ENCODE data around the gene ZNF780B.
A peak's percentile ranks its signal among the peaks of the same experiment; 100 is the strongest.
"Not testable (repeated sequence)": the region's sequence is repeated elsewhere in the genome, so short reads cannot be mapped to it uniquely, and the experiment has no call there.

Gene ZNF780B

GRCh38 chr19:40053491-40053890 lies 2.5 kb downstream of the ZNF780B start:
- no peak for DNase-seq
- intact Hi-C loops (cut with DNase I) = no loop called here

DNA sequence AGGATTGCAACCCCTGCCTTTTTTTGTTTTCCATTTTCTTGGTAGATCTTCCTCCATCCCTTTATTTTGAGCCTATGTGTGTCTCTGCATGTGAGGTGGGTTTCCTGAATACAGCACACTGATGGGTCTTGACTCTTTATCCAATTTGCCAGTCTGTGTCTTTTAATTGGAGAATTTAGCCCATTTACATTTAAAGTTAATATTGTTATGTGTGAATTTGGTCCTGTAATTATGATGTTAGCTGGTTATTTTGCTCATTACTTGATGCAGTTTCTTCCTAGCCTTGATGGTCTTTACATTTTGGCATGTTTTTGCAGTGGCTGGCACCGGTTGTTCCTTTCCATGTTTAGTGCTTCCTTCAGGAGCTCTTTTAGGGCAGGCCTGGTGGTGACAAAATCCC lies 14.3 kb downstream of the ZNF780B start:
- intact Hi-C loops (cut with DNase I); DNase-seq: not testable (repeated sequence)

DNA sequence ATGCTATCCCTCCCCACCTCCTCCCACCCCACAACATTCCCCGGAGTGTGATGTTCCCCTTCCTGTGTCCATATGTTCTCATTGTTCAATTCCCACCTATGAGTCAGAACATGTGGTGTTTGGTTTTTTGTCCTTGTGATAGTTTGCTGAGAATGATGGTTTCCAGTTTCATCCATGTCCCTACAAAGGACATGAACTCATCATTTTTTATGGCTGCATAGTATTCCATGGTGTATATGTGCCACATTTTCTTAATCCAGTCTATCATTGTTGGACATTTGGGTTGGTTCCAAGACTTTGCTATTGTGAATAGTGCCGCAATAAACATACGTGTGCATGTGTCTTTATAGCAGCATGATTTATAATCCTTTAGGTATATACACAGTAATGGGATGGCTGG lies 18.0 kb downstream of the ZNF780B start:
- DNase-seq; intact Hi-C loops (cut with DNase I): not testable (repeated sequence)

DNA sequence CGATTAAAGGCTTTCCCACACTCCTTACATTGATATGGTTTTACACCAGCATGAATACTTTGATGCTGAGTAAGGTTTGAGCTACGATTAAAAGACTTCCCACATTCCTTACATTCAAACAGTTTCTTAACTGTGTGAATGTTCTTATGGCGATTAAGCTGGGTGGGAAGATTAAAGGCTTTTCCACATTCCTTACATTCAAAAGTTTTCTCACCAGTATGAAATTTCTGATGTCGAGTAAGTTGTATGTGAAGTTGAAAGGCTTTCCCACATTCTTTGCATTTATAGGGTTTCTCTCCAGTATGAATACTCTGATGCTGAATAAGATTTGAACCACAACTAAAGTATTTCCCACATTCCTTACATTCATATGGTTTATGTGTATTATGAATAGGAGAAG lies 20.0 kb downstream of the ZNF780B start:
- DNase-seq = no peak
- intact Hi-C loops (cut with DNase I) = no loop called here

DNA sequence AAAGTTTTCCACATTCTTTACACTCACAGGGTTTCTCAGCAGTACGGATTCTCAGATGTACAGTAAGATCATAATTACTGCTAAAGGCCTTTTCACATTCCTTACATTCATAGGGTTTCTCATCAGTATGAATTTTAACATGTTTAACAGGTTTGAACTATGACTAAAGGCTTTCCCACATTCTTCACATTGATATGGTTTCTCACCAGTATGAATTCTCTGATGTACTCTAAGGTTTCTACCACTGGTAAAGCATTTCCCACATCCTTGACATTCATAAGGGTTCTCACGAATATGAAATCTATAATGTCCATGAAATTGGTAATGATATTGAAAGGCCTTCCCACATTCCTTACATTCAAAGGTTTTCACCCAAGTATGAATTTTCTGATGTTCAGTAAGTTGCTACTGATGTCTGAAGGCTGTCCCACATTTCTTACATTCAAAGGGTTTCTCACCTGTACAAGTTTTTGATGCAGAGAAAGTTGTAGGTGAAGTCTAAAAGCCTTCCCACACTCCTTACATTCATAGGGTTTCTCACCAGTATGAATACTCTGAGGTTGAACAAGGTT lies 22.0 kb downstream of the ZNF780B start:
- no peak for DNase-seq
- intact Hi-C loops (cut with DNase I) = no loop called here

GRCh38 chr19:40026597-40026970 lies 29.4 kb downstream of the ZNF780B start:
- no peak for DNase-seq
- intact Hi-C loops (cut with DNase I) = no loop called here

DNA sequence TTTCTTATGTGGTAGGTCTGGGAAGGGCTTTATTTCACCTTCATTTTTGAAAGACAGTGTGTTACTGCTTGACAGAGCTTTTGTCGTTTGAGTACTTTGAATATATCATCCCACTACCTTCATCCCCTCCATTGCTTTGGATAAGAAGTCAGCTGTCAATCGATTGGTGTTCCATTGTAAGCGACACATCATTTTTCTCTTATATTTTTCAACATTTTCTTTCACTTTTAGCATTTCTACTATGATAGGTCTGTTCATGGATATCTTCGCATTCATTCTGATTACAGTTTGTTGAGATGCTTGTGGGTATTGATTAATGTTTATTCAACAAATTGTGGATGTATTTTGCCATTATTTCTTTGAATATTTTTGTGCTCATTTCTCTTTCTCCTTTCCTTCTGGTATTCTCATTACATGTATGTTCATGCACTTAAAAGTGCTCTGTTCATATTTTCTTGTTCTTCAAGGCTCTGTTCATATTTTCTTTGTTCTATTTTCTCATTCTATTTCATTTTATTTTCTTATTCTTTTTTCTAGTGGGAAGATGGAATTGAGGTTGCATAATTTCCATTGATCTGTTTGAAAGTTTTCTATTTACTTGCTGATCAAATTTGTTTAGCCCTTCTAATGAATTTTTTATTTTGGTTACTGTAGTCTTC lies 30.0 kb downstream of the ZNF780B start:
- intact Hi-C loops (cut with DNase I) = no loop called here

GRCh38 chr19:40023969-40024368 lies 32.1 kb downstream of the ZNF780B start:
- no peak for DNase-seq
- intact Hi-C loops (cut with DNase I) = no loop called here

More for the DNA sequence above, 30.0 kb downstream of the ZNF780B start:
- DNase-seq = no peak

- intact Hi-C loops (cut with DNase I) = no loop called here
- DNase-seq = no peak
Observed at GRCh38 chr19:40013991-40014390, 42.0 kb downstream of the ZNF780B start.

- no peak for DNase-seq
- intact Hi-C loops (cut with DNase I) = no loop called here
Observed at GRCh38 chr19:40009674-40010073, 46.4 kb downstream of the ZNF780B start.

DNA sequence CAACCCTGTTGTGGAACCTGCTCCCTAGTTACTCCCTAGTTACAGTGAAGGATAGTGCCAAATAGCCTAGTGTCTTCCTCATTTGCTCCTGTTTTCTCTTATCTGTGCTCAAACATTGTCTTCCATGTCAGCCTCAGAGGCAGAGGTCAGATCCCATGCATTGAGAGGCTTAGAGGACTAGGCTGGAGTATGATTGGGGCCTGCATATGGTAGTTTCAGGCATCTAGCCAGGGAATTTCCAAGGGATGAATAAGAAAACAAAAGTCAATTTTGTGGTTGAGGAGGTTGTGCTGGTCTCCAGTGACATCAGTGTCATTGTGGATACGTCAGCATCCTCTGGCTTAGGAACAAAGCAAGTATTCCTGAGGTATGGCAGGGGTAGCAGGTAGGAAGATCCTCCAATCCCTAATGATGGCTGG lies 49.7 kb downstream of the ZNF780B start:
- intact Hi-C loops (cut with DNase I) = no loop called here
- no peak for DNase-seq

DNA sequence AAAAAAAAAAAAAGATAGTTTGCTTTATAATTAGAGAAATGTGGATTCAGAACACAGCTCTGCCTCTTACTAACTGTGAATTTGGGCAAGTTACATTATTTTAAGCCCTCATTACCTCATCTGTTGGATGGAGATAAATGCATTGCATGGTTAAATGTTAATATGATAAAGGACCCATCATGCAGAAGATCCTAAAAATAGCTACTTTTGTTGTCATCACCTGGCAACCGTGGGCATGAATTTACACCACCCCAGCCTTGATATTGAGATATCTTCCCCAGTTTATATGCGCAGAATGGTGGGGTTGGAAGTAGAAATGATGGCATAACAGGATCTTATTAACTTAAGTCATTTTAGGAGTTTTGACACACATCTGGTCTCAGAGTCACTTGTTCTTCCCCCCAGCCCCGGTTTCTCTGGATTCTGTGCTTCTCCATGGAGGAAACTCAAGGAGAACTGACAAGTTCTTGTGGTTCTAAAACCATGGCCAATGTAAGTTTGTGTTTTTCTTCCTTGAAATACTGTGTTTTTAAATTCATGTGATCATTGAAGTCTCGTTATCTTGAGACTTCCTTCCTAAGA lies 50.2 kb downstream of the ZNF780B start:
- DNase-seq = no peak
- intact Hi-C loops (cut with DNase I) = no loop called here

DNA sequence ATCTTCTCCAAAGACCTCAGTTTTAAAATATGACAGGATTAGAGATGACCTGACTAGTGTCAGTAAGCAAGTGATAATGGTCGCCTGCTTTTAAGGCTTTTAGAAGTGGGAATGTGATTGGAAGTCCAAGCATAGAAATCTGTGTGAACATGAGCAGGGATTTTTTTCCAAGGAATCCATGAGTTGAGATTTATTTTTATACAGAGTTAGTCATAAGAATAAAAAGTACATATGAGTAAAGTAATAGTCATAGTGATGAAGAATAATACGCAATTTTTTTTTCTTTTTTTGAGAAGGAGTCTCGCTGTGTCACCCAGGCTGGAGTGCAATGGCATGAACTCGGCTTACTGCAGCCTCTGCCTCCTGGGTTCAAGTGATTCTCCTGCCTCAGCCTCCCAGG lies 57.5 kb downstream of the ZNF780B start:
- no peak for DNase-seq
- intact Hi-C loops (cut with DNase I) = no loop called here

GRCh38 chr19:39997638-39998216 lies 58.3 kb downstream of the ZNF780B start:
- intact Hi-C loops (cut with DNase I) = loop anchor here (1.0 kb wide), 1 partner anchor 26 kb away; the partner anchor contains the start of gene PSMC4
- no peak for DNase-seq

- DNase-seq = peak; percentile 82 to 99 (median 93)
- intact Hi-C loops (cut with DNase I) = loop anchor here (1.0 kb wide), 1 partner anchor 26 kb away; the partner anchor contains the start of gene PSMC4
Observed at GRCh38 chr19:39996811-39997637, 59.0 kb downstream of the ZNF780B start, which contains the start of gene ZNF546. Gene ZNF546, plus strand, starts transcription at chr19:39997060. Its CDS starts 1,267 bp downstream, at chr19:39998327.

- DNase-seq = peak in 6 of 10 donors; percentile 20 to 89 (median 31)
- intact Hi-C loops (cut with DNase I) = no loop called here
Observed at GRCh38 chr19:39996218-39996810, 59.7 kb downstream of the ZNF780B start.

GRCh38 chr19:39995794-39996193 lies 60.2 kb downstream of the ZNF780B start:
- intact Hi-C loops (cut with DNase I) = no loop called here
- no peak for DNase-seq

- no peak for DNase-seq
- intact Hi-C loops (cut with DNase I) = no loop called here
Observed at GRCh38 chr19:39994361-39994760, 61.7 kb downstream of the ZNF780B start.

DNA sequence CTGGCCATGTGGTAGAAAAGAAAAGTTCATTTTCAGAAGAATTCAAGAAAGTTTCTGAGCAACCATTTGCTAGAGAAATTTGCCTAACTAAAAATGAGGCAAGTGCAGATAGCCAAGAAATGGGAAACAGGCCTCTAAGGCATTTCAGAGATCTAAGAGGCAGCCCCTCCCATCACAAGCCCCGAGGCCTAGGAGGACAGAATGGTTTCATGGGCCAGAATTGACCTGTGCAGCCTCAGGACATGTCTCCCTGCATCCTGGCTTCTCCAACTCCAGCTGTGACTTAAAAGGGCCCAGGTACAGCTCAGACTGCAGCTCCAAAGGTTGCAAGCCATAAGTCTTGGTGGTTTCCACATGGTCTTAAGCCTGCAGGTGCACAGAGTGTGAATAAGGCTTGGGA lies 62.4 kb downstream of the ZNF780B start:
- DNase-seq = no peak
- intact Hi-C loops (cut with DNase I) = no loop called here

- intact Hi-C loops (cut with DNase I) = no loop called here
Observed at GRCh38 chr19:39987596-39987995, 68.4 kb downstream of the ZNF780B start.

More at GRCh38 chr19:39987596-39987995, 68.4 kb downstream of the ZNF780B start:
- no peak for DNase-seq
